DMS114 treated with DMSO at 0.1 percent for 48 hours (cell line): ENCODE measurements around the gene PIH1D1.

Experiments used
- DNase-seq: peaks from one replicate; lab custom pipeline; 2025; ENCODE audit not compliant: unreplicated experiment; lab: John Stamatoyannopoulos, UW

The PIH1D1 gene

GRCh38 chr19:49451430-49452181 lies at the start of gene PIH1D1:
Gene PIH1D1, minus strand, starts transcription at chr19:49451814. Its CDS starts 240 bp downstream, at chr19:49451574.
- peak; percentile 95 for DNase-seq

- no peak for DNase-seq
These were observed 47.5 kb upstream of the PIH1D1 start for GRCh38 chr19:49499030-49499670.

- no peak for DNase-seq
These were observed 46.9 kb upstream of the PIH1D1 start for GRCh38 chr19:49498475-49498874.

- DNase-seq = no peak
These were observed 46.1 kb upstream of the PIH1D1 start for GRCh38 chr19:49497789-49498103.

- DNase-seq = no peak
These were observed 45.6 kb upstream of the PIH1D1 start for GRCh38 chr19:49497047-49497788.

- DNase-seq = no peak
These were observed 45.0 kb upstream of the PIH1D1 start for GRCh38 chr19:49496574-49497008.

- peak; percentile 48 for DNase-seq
These were observed 41.2 kb upstream of the PIH1D1 start for GRCh38 chr19:49492573-49493405.

GRCh38 chr19:49491804-49492572 lies 40.4 kb upstream of the PIH1D1 start:
- DNase-seq = no peak

- DNase-seq = no peak
These were observed 39.6 kb upstream of the PIH1D1 start for GRCh38 chr19:49491030-49491803.

GRCh38 chr19:49490287-49491029 lies 38.8 kb upstream of the PIH1D1 start:
- no peak for DNase-seq

GRCh38 chr19:49489601-49490167 lies 38.1 kb upstream of the PIH1D1 start:
- no peak for DNase-seq

- no peak for DNase-seq
These were observed 37.4 kb upstream of the PIH1D1 start for GRCh38 chr19:49488863-49489537.

- DNase-seq = no peak
These were observed 36.6 kb upstream of the PIH1D1 start for GRCh38 chr19:49488046-49488862.

- DNase-seq = peak; percentile 90
These were observed 35.8 kb upstream of the PIH1D1 start, which contains the start of gene RPL13A for GRCh38 chr19:49487277-49488045. Gene RPL13A, plus strand, starts transcription at chr19:49487608. Its CDS starts 22 bp downstream, at chr19:49487630.

- no peak for DNase-seq
These were observed 35.2 kb upstream of the PIH1D1 start for GRCh38 chr19:49486710-49487276.

- no peak for DNase-seq
These were observed 34.6 kb upstream of the PIH1D1 start for GRCh38 chr19:49486232-49486631.
